GM12891 (cell line): ENCODE data around the gene SLC22A17.

ENCODE experiments used
- PAX5 ChIP-seq: IDR thresholded peaks from 2 replicates; pipeline ENCODE4 v1.6.1; 2011; ENCODE audit warnings: low read length, moderate library complexity, mild to moderate bottlenecking; ENCODE audit not compliant: insufficient read depth, severe bottlenecking
- POLR2A ChIP-seq: IDR thresholded peaks from 2 replicates; pipeline ENCODE4 v1.6.1; 2011; ENCODE audit warnings: low read depth, low read length, control low read depth
- POLR2AphosphoS5 ChIP-seq: IDR thresholded peaks from 2 replicates; pipeline ENCODE4 v1.6.1; 2011; ENCODE audit warnings: low read depth, low read length, control low read depth
- POU2F2 ChIP-seq: IDR thresholded peaks from 2 replicates; pipeline ENCODE4 v1.6.1; 2011; ENCODE audit warnings: low read depth, mild to moderate bottlenecking, control low read depth, low read length, moderate library complexity

DNA sequence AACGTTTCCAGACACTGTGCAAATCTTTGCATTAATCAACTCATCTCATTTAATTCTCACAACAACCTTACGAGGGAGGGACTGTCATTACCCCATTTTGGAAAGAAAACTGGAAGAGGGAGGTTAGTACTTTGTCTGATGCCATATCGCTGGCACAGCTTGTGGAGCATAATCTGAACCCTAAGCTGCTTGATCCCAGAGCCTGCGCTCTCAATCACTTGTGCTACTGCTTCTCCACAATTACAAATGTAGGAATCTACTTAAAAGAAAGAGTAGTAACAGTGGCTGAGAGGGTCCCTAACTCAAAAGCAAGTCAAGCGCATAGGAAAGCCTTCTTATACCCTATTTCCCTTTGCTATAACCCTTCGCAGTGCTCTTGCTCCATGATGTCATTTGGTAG, 9.1 kb upstream of the SLC22A17 start:
- TF ChIP-seq POU2F2 (no peak), PAX5 (no peak), POLR2AphosphoS5 (no peak), POLR2A (no peak)
